Ovary (tissue), 9 donors: ENCODE data around the gene TECPR2. TPM values are rescaled to one million over a fixed set of nuclear protein-coding genes. Genes with fewer than 3 reads are reported as not detected.

Experiments
- DNase-seq, 5 donors: peaks; one replicate each; pipeline ENCODE4 v3.0.0-alpha.2; 2019 to 2020
- H3K27ac ChIP-seq, 2 donors: fragments of 200-600 bp; one replicate each; pipeline versions ENCODE4 v1.5.1 to v1.8.0; 2019 to 2022
- H3K27me3 ChIP-seq: fragments of 200-600 bp; one replicate; pipeline ENCODE4 v1.8.0; 2022
- H3K36me3 ChIP-seq: fragments of 200-600 bp; sonication (generic); one replicate; pipeline ENCODE4 v1.5.1; 2019
- H3K4me1 ChIP-seq: one replicate; pipeline ENCODE4 v1.8.1; 2013; ENCODE audit warnings: mild to moderate bottlenecking, moderate library complexity; ENCODE audit not compliant: insufficient read depth
- H3K4me3 ChIP-seq: fragments of 200-600 bp; sonication (generic); one replicate; pipeline ENCODE4 v1.5.1; 2017
- H3K9me3 ChIP-seq, 2 donors: fragments of 200-600 bp in 1 of 2; sonication (generic) in 1 of 2; one replicate each; pipeline versions ENCODE4 v1.5.1 to v1.8.1; 2013 to 2019; ENCODE audit warnings: mild to moderate bottlenecking in 1 of 2, moderate library complexity in 1 of 2
- EP300 ChIP-seq: sonication (generic); formaldehyde crosslinking; IDR thresholded peaks from one replicate; pipeline ENCODE4 v1.6.1; 2017; ENCODE audit warnings: antibody characterized with exemption
- POLR2A ChIP-seq: fragments of 450-650 bp; IDR thresholded peaks from one replicate; pipeline ENCODE4 v1.6.1; 2017; ENCODE audit warnings: antibody characterized with exemption, mild to moderate bottlenecking, moderate library complexity
- WGBS, 3 donors: extraction: QIAGEN DNeasy Blood & Tissue Kit in 1 of 3; methylation state at CpG; one replicate each; pipeline versions ENCODE4 v1.1.5 to v1.1.7; 2013 to 2017; 5-methylcytosine and 5-hydroxymethylcytosine counted together
- intact Hi-C, 4 donors: fragments of 100-400 bp; cut with DNase I; formaldehyde crosslinking; loops; one replicate each; pipeline versions ENCODE4 v1.11.0 to v1.15.1; 2022 to 2023
- polyA plus RNA-seq, 2 donors: library from polyadenylated mRNA; stranded (reverse); fragments of 200-250 nt in 1 of 2; fragments of 350-450 nt in 1 of 2; fragmentation: Illumina TruSeq in 1 of 2; extraction: RNeasy Lipid Tissue Mini Kit (QIAGEN cat#74804) in 1 of 2; gene quantifications; one replicate each; pipeline ENCODE4 v1.2.3, GENCODE V29; 2013 to 2014
- total RNA-seq, 7 donors: library from RNA; depleted of rRNA in 2 of 7; stranded (reverse); fragments of >200 nt in 2 of 7; fragmentation: NEBNext Ultra II Directional in 3 of 7; extraction: Animal tissue kit (Norgen Biotek cat#: 25700) in 3 of 7; gene quantifications; one replicate each; pipeline versions ENCODE4 v1.1.0 to v1.2.4, GENCODE V29; 2016 to 2023
- TF ChIP-seq, protein P1 (sequence below), 3 donors: fragments of 450-650 bp in 2 of 3; fragments of 200-600 bp in 1 of 3; IDR thresholded peaks; one replicate each; pipeline versions ENCODE4 v1.5.1 to v1.8.0; 2016 to 2022; ENCODE audit warnings: antibody characterized with exemption in 3 of 3, mild to moderate bottlenecking in 1 of 3
- donor health status: DM: no; HTN: no; CAD: no; lungs with moderate emphysema.
- donor health status: DM: no; HTN: no; CAD: no.
- donor health status: Bipolar disorder and iron deficiency.
- donor health status: DM: yes; HTN: yes; CAD: no.
- donor health status: DM: no; HTN: no; CAD: no.
- donor health status: DM: yes; HTN: yes; CAD: no.

Gene TECPR2
- total and polyA plus RNA-seq, 9 donors, result 8.6 to 29.3 (median 25.8) TPM

GRCh38 chr14:102338724-102339123 is 24.0 kb upstream of the TECPR2 start:
- TF ChIP-seq, protein P1, sequence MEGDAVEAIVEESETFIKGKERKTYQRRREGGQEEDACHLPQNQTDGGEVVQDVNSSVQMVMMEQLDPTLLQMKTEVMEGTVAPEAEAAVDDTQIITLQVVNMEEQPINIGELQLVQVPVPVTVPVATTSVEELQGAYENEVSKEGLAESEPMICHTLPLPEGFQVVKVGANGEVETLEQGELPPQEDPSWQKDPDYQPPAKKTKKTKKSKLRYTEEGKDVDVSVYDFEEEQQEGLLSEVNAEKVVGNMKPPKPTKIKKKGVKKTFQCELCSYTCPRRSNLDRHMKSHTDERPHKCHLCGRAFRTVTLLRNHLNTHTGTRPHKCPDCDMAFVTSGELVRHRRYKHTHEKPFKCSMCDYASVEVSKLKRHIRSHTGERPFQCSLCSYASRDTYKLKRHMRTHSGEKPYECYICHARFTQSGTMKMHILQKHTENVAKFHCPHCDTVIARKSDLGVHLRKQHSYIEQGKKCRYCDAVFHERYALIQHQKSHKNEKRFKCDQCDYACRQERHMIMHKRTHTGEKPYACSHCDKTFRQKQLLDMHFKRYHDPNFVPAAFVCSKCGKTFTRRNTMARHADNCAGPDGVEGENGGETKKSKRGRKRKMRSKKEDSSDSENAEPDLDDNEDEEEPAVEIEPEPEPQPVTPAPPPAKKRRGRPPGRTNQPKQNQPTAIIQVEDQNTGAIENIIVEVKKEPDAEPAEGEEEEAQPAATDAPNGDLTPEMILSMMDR (IDR thresholded peaks at IDR 0.05), result no peak
- TF ChIP-seq EP300, result no peak
- TF ChIP-seq POLR2A, result no peak
- H3K27ac ChIP-seq, result no peak overlapping the region
- no peaks in the 10 kb centered on the region for H3K9me3 ChIP-seq
- H3K36me3 ChIP-seq, result no peaks in the 10 kb centered on the region
- 88 to 92% (median 88%) methylated on average over 9 of the region's 9 CpGs for WGBS, 3 donors
- no peaks in the 10 kb centered on the region for H3K4me1 ChIP-seq
- intact Hi-C loops, result no loop called here
- DNase-seq, result no peak
- H3K4me3 ChIP-seq, result no peak overlapping the region
- no peaks in the 10 kb centered on the region for H3K27me3 ChIP-seq

DNA sequence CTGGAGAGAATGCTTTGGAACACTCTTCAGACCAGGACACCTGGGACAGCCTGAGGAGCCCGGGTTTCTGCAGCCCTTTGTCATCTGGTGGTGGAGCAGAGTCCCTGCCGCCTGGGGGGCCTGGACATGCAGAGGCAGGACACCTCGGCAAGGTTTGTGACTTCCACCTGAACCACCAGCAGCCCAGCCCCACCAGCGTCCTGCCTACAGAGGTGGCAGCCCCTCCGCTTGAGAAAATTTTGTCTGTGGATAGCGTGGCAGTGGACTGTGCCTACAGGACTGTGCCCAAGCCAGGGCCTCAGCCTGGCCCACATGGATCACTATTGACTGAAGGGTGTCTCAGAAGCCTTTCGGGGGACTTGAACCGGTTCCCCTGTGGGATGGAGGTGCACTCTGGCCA is 21.2 kb upstream of the TECPR2 start:
- H3K36me3 ChIP-seq, result no peaks in the 10 kb centered on the region

GRCh38 chr14:102342238-102342637 is 20.5 kb upstream of the TECPR2 start:
- H3K9me3 ChIP-seq, result no peaks in the 10 kb centered on the region
- H3K27ac ChIP-seq, result no peak overlapping the region
- no peak overlapping the region for H3K4me3 ChIP-seq
- H3K4me1 ChIP-seq, result no peaks in the 10 kb centered on the region
- H3K27me3 ChIP-seq, result no peaks in the 10 kb centered on the region
- intact Hi-C loops, result no loop called here
- H3K36me3 ChIP-seq, result no peaks in the 10 kb centered on the region
- no peak for TF ChIP-seq EP300
- TF ChIP-seq, protein P1 (IDR thresholded peaks at IDR 0.05), result no peak
- no peak for TF ChIP-seq POLR2A
- no peak for DNase-seq
- WGBS, 3 donors, result 81 to 88% (median 82%) methylated on average over 5 of the region's 5 CpGs

More for the DNA sequence above, 21.2 kb upstream of the TECPR2 start:
- no peak for DNase-seq
- Histone ChIP-seq H3K9me3 (no peaks in the 10 kb centered on the region), H3K27ac (no peak overlapping the region), H3K27me3 (no peaks in the 10 kb centered on the region), H3K4me3 (no peak overlapping the region), H3K4me1 (no peaks in the 10 kb centered on the region)
- WGBS, 3 donors, result 84 to 90% (median 89%) methylated on average over 8 of the region's 8 CpGs
- TF ChIP-seq, protein P1 (IDR thresholded peaks at IDR 0.05), result no peak
- TF ChIP-seq POLR2A (no peak), EP300 (no peak)
- intact Hi-C loops, result no loop called here

DNA sequence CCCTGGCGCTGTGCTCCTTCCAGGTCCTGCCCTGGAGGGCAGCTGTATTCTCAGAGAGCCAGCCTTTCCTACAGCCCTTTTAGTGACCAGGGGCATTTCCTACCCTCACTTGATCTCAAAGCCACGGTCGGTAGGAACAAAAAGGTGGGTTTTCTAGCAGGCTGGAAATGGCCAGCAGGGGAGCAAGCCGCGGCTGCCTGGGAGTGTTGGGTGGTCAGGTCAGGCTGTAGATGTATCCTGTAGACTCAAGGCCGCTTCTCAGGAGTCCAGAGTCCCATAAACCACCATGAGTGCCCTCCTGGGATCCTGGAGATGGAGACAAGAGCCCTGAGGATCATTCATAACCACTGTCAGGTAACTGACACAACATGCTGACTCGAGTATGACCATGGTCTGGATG is 18.7 kb upstream of the TECPR2 start:
- intact Hi-C loops, result no loop called here

More for the DNA sequence above, 18.7 kb upstream of the TECPR2 start:
- no peaks in the 10 kb centered on the region for H3K9me3 ChIP-seq
- no peak for DNase-seq
- no peak overlapping the region for H3K4me3 ChIP-seq
- H3K27ac ChIP-seq, result no peak overlapping the region
- no peaks in the 10 kb centered on the region for H3K27me3 ChIP-seq
- H3K4me1 ChIP-seq, result no peaks in the 10 kb centered on the region
- H3K36me3 ChIP-seq, result no peaks in the 10 kb centered on the region
- no peak for TF ChIP-seq EP300
- TF ChIP-seq, protein P1 (IDR thresholded peaks at IDR 0.05), result no peak
- no peak for TF ChIP-seq POLR2A
- 77 to 82% (median 81%) methylated on average over 7 of the region's 7 CpGs for WGBS, 3 donors
